Peyer's patch (tissue), 4 donors: Measurements from ENCODE around the gene MAP3K21. TPM values are rescaled to one million over a fixed set of nuclear protein-coding genes. Genes with fewer than 3 reads are reported as not detected.

Experiments used
- DNase-seq, 3 donors: peaks; one replicate each; pipeline ENCODE4 v3.0.0-alpha.2; 2017 to 2019
- H3K27ac ChIP-seq, 4 donors: fragments of 200-600 bp; sonication (generic); one replicate each; pipeline ENCODE4 v1.5.1; 2016 to 2019
- H3K27me3 ChIP-seq, 2 donors: fragments of 200-600 bp; sonication (generic); one replicate each; pipeline ENCODE4 v1.5.1; 2019
- H3K36me3 ChIP-seq, 3 donors: fragments of 200-600 bp; sonication (generic); one replicate each; pipeline ENCODE4 v1.5.1; 2016 to 2019
- H3K4me1 ChIP-seq, 4 donors: fragments of 200-600 bp; sonication (generic); one replicate each; pipeline ENCODE4 v1.5.1; 2016 to 2019
- H3K4me3 ChIP-seq, 4 donors: fragments of 200-600 bp; sonication (generic); 1 replicate in 3 of 4; 2 replicates in 1 of 4; pipeline ENCODE4 v1.5.1; 2016 to 2019; ENCODE audit warnings: mild to moderate bottlenecking in 1 of 4
- H3K9me3 ChIP-seq, 4 donors: fragments of 200-600 bp; sonication (generic); one replicate each; pipeline ENCODE4 v1.5.1; 2016 to 2019; ENCODE audit warnings: mild to moderate bottlenecking in 1 of 4
- CTCF ChIP-seq, 6 experiments: fragments of 450-650 bp in 4 of 6; fragments of 200-600 bp in 2 of 6; sonication (generic) in 1 of 6; IDR thresholded peaks; one replicate each; pipeline ENCODE4 v1.5.1; 2017 to 2019; ENCODE audit warnings: antibody characterized with exemption in 6 of 6, mild to moderate bottlenecking in 3 of 6, moderate library complexity in 1 of 6
- POLR2A ChIP-seq, 2 donors: fragments of 450-650 bp; IDR thresholded peaks; one replicate each; pipeline ENCODE4 v1.5.1; 2017; ENCODE audit warnings: antibody characterized with exemption in 2 of 2, mild to moderate bottlenecking in 2 of 2, moderate library complexity in 2 of 2
- total RNA-seq, 4 donors: library from RNA; depleted of rRNA; stranded (reverse); fragments of >200 nt; gene quantifications; one replicate each; pipeline ENCODE4 v1.1.0, GENCODE V29; 2016

The MAP3K21 gene
- total RNA-seq, 4 donors from 2014 or later = 14.9 to 54.4 (median 34.2) TPM

GRCh38 chr1:233326811-233327650 lies 493 bp upstream of the MAP3K21 start:
- no peak for TF ChIP-seq CTCF (IDR thresholded peaks at IDR 0.05)
- TF ChIP-seq POLR2A (IDR thresholded peaks at IDR 0.05) = no peak
- Histone ChIP-seq H3K27ac (peak overlapping the region in 2 of 4 donors; percentile 57 to 59), H3K36me3 (no peaks in the 10 kb centered on the region), H3K4me1 (peaks cover 0 to 12% (median 4%) of the 10 kb centered on the region in 4 donors), H3K9me3 (no peaks in the 10 kb centered on the region), H3K27me3 (no peaks in the 10 kb centered on the region), H3K4me3 (peak overlapping the region; percentile 70 to 92 (median 80))
- DNase-seq = peak; percentile 96 to 99 (median 99)

- TF ChIP-seq POLR2A (IDR thresholded peaks at IDR 0.05) = no peak
- no peak for TF ChIP-seq CTCF (IDR thresholded peaks at IDR 0.05)
- Histone ChIP-seq H3K27me3 (no peaks in the 10 kb centered on the region), H3K4me3 (peak overlapping the region; percentile 70 to 92 (median 80)), H3K36me3 (no peaks in the 10 kb centered on the region), H3K27ac (peak overlapping the region; percentile 59 to 94 (median 72)), H3K4me1 (peaks cover 0 to 12% (median 4%) of the 10 kb centered on the region in 4 donors), H3K9me3 (no peaks in the 10 kb centered on the region)
- DNase-seq = peak; percentile 26 to 72 (median 55)
These were observed 808 bp downstream of the MAP3K21 start for GRCh38 chr1:233328142-233328921.

GRCh38 chr1:233331676-233332519 lies 4.4 kb downstream of the MAP3K21 start:
- no peak overlapping the region for H3K4me3 ChIP-seq
- no peak for DNase-seq
- no peak overlapping the region for H3K27ac ChIP-seq
- no peaks in the 10 kb centered on the region for H3K9me3 ChIP-seq
- H3K4me1 ChIP-seq = peaks cover 0 to 15% (median 6%) of the 10 kb centered on the region in 4 donors
- TF ChIP-seq POLR2A (IDR thresholded peaks at IDR 0.05) = no peak
- TF ChIP-seq CTCF (IDR thresholded peaks at IDR 0.05) = no peak
- no peaks in the 10 kb centered on the region for H3K27me3 ChIP-seq
- H3K36me3 ChIP-seq = no peaks in the 10 kb centered on the region

- Histone ChIP-seq H3K27me3 (no peaks in the 10 kb centered on the region), H3K9me3 (no peaks in the 10 kb centered on the region), H3K4me3 (no peak overlapping the region), H3K27ac (no peak overlapping the region), H3K36me3 (no peaks in the 10 kb centered on the region), H3K4me1 (peaks cover 0 to 15% (median 5%) of the 10 kb centered on the region in 4 donors)
- TF ChIP-seq POLR2A (IDR thresholded peaks at IDR 0.05) (no peak), CTCF (IDR thresholded peaks at IDR 0.05) (no peak)
- no peak for DNase-seq
These were observed 5.6 kb downstream of the MAP3K21 start for GRCh38 chr1:233333086-233333485.

- Histone ChIP-seq H3K36me3 (no peaks in the 10 kb centered on the region), H3K27ac (peak overlapping the region in 1 of 4 donors; percentile 18), H3K4me1 (peaks cover 0 to 8% (median 0%) of the 10 kb centered on the region in 4 donors), H3K27me3 (no peaks in the 10 kb centered on the region), H3K9me3 (no peaks in the 10 kb centered on the region), H3K4me3 (no peak overlapping the region)
- no peak for DNase-seq
- no peak for TF ChIP-seq POLR2A (IDR thresholded peaks at IDR 0.05)
- no peak for TF ChIP-seq CTCF (IDR thresholded peaks at IDR 0.05)
These were observed 6.6 kb downstream of the MAP3K21 start for GRCh38 chr1:233334092-233334491.
